CD4-positive, alpha-beta T cell treated with Interleukin-4 for 4 hours (primary cell): ENCODE data around the gene ULK3.

Experiments
- DNase-seq: peaks from one replicate; pipeline ENCODE4 v3.0.0-alpha.2; 2020

The ULK3 gene

DNA sequence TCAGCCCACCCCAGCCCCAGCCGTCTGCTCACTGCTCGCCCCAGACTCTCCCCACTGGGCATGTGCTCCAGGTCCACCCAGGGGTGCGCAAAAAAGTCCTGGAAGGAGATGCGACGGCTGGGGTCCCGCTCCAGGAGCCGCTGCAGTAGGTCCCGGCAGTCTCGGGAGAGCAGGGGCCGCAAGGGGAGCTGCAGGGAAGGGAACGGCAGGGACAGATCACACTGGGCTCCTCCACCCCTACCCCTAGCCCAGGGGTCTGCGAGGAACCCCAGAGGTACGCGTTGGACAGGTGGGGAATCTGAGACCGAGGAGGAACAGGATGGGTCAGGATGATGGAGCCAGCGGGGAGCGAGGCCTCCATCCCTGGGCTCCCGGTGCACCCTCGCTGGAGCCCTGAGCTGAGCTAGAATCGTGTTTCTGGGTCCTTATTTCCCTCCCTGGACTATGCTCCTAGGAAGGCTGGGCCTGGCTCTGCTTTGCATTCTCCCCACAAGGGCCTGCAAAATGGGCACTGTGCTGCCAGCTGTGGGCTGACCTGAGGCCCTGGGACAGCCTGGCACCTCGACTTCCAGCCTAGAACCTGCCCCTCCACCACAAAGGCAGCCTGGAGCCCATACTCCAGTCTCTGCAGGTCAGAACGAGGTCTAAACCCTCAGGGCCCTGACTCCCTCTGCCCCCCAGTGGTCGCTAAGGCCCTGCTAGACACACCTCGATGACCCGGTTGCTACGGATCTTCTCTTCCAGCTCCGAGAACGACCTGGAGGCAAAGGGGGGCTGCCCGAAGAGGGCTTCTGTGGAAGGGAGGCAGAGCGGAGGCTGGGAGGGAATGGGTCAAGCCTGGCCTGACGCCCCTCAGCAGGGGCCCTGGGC, 3.2 kb downstream of the ULK3 start:
- DNase-seq: no peak

DNA sequence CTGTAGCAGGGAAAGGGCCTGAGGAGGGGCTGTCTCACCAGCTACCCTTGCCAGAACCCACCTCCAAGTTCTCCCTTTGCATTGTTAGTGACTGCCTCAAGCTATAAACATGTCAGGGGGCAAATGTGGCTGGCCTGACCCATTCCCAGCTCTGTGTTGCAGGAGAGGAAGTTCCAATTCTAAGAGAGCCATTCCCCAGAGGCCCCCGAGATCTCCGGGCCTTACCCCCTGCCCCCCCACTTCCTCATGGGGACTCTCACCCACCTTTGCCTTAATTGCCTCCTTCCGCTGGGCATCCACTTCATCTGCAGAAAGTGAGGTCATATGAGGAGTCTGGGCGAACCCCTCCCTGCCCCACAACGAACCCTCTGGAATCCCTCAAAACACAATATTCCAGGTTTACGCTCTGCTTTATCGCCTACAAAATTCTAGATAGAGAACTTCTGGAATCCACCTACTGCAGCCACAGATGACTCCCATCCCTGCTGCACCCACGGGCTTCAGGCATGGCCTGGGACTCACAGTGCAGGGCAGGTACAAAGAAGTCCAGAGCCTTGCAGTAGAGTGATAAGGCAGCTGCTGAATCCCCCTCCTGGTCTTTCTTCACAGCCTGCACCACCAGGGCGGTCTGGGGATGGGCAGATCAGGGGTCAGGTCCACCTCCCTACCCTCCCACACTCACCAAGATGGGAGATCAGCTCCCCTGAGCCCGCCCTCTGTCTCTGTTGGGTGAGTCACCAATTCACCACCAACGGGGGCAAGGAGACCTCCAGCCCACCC, 4.0 kb downstream of the ULK3 start:
- DNase-seq: no peak

DNA sequence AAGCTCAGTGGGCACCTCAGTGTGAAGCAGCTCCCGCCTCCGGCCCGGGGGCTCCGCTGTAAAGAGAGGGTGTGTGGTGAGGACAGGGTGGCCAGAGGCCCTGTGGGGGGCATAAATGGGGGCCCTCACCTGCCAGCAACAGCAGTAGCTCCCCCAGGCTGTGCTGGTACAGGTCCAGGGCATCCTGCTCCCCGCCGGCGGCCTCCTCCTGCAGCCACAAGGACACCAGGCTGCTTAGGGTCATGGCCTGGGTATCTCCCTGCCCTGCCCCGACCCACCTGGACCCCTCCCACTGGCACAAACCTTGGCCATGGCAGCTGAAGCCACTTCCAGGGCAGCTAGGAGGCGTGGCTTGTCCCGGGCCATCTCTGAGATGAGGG, 4.8 kb downstream of the ULK3 start:
- no peak for DNase-seq

DNA sequence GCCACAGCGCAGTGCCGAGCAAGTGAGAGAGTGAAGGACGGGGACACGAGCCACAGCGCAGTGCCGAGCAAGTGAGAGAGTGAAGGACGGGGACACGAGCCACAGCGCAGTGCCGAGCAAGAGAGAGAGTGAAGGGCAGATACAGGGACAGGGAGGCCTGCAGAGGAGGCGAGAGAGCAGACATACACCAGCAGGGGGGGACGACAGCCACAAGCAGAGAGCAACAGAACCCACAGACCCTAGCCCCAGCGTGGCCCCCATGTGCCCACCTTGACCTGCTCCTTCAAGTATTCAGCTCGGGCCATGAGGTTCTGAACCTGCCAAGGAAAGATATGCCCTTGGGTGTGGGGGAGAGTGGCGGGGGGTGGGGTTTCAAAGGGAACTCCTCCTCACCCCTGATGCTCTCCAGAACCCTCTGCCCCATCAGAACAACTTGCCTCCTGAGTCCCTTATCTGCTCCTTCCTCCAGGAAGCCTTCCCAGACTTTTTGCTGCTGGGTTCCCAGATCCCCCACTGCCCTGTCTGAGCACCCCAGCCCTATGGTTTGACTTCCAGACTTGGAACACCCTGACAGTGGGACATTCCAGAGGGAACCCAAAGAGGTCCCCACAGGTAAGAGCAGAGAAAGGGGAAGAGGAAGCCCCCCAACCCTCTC, 5.3 kb downstream of the ULK3 start:
- no peak for DNase-seq

DNA sequence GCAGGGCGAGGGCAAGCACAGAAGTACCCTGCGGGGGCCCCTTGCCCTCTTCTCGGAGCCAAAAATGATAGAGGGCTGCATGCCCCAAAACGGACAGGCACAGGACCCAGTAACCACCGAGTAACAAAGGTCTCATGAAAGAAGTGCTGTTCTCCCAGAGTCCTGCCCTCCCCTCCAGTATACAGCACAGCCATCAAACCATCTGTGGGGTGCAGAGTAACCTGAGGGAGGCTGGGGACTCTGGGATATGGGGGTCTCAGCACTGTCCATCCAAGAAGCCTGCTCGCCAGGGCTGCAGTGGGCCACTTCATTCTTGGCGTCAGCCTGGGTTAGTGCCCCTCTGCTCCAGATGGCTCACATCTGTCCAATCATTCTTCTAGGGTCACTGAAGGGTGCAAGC, 6.1 kb downstream of the ULK3 start:
- DNase-seq: no peak

DNA sequence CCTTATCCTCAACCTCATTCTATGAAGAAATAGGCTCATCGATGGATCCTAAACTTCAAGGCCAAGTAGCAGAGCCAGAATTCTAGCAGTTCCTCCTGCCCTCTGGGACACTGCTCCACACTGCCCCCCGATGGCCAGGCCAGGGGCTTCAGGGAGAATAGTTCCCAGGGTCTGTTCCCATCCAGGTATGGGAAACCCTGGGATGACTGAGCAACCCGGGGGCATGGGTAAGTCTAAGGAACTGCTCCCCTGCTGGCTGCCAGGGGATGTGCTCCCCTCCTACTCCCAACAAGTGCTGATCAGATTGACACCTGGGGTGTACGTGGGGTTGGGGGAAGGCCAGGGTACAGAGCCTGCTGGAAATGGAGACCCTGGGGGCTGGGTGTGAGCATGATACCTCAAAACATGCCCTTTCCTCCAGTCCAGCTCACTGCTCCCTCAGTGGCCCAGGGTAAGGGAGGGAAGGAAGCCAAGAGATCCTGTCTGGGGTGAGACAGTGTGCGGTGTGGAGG, 7.6 kb downstream of the ULK3 start:
- DNase-seq: peak; percentile 43

DNA sequence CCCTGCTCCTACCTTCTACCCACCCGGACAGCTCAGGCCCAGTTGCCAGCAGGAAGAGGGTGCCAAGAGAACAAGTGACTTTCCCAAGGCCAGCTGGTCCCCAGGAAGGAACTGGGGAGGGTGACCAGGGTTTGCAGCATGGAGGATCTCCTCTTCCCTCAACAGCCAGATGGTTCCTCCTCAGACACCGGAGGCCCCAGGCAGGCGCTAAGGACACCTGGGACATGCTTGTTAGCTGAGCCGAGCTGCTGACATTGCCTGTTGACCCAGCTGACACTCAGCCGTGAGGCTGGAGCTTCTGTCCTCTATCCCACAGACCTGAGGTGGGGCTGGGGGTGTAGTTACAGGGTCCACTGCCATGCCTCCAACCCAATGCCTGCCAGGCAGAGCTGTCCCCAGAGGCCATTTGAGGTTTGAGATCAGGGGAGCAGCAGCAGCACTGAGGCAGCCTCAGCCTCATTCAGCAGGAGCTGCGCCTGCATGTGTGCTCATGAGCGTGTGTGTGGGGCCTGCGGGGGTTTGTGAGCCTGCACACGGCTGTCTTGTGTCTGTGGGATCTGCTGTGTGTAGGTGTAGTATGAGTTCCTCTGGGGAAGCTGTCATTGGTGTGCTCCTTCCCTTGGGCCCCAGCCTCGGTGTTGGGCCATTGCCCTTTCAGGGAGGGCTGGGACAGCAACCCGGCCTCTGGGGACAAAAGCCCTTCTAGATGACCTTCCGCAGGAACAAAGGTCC, 9.4 kb downstream of the ULK3 start:
- DNase-seq: no peak

DNA sequence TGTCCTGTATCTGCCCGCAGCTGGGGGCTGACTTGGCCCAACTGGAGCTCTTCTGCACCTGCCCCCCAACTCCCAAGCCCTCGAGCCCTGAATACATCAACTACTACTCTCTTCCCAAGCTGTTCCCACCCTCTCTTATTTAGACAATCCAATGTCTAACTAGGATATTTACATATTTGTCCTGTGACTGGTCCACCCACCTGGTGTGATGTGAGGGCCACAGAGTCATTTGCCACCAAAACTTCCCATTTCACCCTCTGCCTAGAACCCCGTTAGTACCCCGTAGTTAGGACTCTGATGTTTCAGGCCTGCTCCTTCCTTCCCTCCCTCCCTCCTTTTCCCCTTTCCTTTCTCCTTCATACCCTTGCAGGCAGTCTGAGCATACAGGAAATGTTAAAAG, 10.1 kb downstream of the ULK3 start:
- no peak for DNase-seq

DNA sequence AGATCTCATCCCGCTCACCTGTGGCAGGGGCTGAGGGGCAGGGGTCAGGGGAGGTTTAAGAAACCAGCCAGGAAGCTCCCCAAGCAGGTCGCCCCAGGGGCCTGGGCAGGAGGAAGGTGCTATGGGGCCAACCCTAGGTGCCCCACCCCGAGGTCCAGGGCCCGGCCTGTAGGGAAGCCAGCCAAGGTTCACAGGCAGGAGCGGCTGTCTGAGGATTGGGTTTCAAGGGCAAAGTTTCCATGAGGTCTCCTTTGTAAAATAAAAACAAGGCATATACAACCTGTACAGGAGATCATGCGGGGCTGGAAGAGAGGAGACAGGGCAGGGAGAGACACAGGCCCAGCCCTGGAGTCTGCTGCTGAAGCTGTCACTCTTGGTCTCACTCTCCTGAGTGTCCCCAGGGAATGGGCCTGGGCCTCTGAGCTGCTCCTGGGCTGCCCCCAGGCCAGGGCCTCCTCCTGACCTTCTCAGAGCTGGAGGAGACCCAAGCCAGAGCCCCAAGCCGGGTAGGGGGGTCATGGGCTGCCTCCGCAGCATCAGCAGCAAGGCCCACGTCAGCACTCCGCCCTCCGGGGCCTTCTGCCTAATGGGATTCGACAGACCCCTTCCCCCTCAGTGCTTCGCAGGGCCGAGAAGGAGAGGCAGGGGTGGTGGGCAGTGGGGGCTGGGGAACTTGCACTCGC, 11.0 kb downstream of the ULK3 start:
- no peak for DNase-seq

DNA sequence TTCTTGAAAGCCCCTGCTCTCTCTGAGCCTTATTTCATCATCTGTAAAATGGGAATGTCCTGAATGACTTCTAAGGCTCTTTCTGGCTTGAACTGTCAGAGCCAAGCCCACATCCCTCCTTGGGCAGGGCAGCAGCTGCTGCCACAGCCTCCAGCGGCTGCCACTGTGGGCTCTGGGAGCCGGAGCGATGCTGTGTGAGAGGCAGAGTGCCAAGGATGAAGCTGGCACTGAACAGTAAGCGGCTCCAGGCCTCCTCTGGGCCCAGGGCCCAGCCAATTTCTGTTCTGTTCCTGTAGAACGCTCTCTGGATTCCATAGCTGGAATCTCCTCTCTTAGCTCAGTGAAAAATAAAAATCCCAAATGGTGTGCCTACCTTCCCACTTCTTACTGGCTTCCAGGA, 12.1 kb downstream of the ULK3 start:
- DNase-seq: no peak

DNA sequence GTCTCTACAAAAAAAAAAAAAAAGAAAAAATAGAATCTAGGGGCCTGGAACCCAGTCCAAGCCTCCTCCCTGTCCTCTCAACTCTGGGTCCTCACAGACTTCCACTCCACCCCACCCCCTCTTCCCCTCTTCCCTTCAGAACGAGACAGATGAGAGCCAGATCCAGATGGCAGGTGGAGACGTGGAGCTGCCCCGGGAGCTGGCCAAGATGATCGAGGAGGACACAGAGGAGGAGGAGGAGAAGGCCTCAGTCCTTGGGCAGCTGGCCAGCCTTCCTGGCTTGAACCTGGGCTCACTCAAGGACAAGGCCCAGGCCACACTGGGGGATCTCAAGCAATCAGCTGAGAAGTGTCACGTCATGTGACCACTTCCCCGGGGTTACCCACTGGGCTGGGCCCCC, 13.0 kb downstream of the ULK3 start:
- DNase-seq: no peak

DNA sequence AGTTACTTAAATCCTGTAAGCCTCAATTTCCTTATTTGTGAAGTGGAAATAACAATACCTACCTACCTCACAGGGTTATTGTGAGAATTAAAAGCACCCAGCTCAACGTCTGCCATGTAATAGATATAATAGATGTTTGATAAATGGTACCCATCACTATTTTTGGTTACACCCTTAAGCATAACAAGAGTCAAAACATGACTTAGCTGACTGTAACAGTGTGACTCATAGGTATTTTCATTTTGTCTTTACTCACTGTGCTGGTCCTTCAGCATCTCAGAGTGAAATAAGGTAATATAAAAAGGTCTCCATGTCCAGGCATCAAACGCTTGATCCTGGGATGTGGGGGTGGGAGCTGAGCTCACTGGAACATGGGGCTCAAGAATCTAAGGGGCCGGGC, 13.5 kb downstream of the ULK3 start:
- no peak for DNase-seq

DNA sequence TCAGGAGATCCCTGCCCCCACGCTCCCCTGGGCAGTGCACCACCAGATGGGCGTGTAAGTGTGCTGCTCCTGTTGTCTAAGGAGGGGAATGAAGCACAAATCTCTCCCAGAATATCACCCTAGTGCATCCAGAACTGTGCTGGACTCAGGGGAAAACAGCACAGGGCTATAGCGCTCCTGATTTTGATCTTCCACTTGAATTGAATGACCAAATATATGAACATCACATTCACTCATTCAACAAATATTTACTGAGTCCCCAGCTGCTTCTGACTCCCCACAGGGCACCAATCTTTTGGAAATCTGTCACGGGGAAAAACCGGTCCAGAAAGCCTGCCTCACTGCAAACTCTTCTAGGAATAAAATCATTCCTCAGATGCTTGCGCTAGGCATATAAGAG, 14.1 kb downstream of the ULK3 start:
- DNase-seq: no peak

DNA sequence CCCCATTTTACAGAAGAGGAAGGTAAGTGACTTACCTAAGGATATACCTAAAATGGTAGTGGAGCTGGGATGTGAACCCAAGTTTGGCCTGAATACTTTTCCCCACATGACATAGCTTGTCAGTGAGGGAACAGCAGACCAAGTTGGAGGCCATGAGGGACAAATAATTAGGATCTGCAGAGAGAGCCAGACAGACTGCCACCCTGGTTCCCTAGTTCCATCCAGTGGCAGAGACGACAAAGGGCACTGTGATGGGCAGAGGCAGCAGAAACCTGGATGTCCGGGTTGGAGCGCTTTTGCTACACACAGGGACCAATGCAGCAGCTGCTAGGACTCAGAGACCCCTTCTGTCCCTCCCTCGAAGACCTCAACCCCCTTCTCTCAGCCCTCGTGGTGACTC, 15.3 kb downstream of the ULK3 start:
- DNase-seq: no peak

DNA sequence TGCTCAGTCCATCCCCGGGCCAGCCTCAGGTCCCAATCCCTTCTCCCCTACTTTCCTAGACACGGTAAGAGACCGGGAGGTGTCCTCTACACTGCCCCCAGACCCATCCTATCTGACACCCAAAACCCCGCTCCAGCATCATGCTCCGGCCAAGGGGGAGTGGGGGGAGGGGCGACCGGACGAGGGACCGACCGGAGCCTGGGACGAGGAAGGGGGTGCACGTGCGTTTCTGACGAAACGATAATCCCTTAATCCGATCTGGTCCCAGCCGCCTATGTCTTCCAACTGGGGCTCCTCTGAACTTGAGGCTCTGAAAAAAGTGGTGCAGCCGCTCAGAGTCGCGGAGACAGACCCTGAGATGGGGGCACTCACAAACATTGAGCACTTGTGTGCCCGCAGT, 16.0 kb downstream of the ULK3 start:
- no peak for DNase-seq

DNA sequence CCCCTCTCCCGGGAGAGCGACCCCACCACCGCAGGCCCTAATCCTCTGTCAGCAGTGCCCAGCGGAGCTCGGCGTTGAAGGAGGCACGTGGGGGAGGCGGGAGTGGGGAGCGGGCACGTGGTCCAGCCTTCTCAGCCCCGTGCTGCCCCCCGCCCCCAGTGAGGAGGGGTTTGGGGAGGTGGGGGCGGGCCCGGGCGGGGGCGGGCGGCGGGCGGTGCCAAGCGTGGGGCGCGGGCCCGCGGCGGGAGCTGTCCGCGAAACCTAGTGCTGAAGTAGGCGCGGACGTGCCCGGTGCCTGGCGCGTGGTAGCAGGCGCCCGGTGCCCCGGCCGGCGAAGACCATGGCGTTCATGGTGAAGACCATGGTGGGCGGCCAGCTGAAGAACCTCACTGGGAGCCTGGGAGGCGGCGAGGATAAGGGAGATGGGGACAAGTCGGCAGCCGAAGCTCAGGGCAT, 16.6 kb downstream of the ULK3 start, which contains the start of gene CPLX3:
Gene CPLX3, plus strand, starts transcription at position 264 of the 456 bp plus-strand sequence. Its CDS starts 77 bp downstream, at position 341.
- DNase-seq: peak; percentile 14

DNA sequence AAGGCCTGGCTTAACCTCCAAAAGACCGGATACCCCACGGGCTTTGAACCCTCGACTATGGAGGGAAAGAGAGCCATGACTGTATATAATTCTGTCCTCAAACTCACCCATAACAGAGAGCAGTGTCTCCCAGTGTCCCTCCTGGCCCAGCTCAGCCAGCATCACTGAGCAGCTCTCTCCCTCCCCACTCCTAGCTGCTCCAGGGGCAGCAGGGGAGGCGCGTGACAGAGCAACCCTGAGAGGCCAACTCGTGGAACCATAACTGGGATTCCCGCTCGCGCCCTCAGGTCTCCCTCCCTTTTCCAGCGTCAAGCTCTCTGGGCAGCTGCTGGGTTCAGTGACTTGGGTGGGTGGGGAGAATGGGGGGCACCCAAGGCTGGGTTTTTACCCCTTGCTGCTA, 17.1 kb downstream of the ULK3 start:
- DNase-seq: no peak

DNA sequence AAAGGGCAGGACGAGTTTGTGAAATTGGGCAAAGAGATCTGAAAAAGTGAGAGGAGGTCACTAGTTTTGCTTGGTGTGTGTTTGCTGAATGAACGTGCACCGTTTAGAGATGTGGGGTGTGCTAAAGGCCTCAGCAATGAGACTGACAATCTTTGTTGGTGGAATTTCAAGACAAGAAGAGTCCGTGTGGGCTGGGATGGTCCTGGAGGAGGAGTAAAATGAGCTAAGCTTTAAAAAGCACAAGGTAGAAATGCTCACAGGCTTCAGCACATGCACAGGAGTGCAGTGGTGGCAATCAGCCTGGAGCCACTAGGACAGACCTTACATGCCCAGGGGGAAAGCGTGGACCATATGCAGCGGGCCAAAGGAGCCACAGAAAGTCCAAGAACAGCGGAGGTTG, 18.0 kb downstream of the ULK3 start:
- no peak for DNase-seq

DNA sequence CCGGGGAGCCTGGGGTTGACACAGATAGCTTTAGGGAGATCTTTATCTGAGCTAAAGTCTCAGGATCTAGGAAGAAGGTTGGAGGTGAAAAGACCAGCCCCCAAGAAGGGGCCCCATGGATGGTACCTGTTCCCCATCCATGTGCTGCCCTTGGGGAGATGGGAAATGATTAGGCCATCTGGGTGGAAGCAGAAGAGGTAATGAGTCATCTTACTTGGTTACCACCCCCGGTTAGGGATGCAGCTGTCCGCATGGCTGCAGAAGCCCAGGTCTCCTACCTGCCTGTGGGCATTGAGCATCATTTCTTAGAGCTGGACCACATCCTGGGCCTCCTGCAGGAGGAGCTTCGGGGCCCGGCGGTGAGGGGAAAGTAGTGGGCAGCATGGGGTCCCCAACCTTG, 19.6 kb downstream of the ULK3 start:
- no peak for DNase-seq

DNA sequence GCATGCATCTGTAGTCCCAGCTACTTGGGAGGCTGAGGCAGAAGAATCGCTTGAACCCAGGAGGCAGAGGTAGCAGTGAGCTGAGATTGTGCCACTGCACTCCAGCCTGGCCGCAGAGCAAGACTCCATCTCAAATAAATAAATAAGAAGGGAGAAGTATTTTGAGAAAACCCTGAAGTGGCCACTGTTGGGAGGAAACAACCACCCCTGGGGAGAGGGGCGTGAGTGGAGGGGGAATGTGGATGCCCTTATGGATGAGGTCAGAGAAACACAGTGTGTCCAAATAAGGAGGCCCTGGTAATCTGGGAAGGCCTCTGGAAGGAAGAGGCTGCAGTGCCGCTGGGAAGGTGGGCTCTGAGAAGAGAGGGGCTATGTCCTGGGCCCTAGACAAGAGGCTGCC, 20.7 kb downstream of the ULK3 start:
- no peak for DNase-seq

DNA sequence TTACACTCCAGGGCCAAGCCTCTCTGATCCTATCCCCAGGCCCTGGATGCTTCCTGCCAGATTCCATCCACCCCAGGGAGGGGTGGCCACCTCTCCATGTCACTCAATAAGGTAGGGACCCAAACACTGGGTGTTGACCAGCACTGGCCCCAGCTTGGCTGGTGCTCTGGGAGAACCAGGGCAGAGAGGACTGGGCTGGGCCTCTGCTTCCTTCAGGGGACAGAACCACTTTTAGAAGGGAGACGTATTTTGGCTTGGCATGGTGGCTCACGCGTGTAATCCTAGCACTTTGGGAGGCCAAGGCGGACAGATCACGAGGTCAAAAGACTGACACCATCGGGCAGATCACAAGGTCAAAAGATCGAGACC, 21.2 kb downstream of the ULK3 start:
- DNase-seq: no peak

DNA sequence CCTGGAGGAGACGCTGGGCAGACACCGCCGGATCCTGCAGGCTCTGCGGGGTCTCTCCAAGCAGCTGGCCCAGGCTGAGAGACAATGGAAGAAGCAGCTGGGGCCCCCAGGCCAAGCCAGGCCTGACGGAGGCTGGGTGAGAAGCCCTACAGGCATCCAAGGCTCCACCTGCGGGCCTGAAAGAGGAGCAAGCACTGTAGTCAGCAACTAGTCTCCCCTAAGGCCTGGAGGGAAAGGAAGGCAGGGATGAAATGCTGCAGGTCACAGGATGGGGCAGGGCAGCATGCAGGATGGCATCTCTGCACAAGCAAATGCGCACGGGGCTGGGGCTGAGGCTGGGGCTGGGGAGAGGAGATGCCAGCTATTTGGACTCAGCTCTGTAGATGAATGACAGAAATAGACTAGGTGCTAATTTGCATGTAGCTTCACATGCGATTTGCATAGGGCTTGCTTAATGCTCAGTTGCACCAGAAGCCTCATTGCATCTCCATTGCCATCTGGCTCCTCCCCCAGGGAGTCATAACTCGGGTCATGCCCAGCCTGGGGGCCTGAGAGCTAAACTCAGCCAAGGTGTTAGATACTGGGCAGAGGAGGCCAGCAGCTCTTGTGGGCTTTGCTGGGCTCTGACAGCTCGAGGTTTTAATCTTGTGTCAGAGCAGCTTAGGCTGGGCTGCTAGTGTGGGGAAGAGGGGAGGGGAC, 21.7 kb downstream of the ULK3 start:
- DNase-seq: no peak
